ENCODE results near the gene TLCD1. TPM values are rescaled to one million over a fixed set of nuclear protein-coding genes. Genes with fewer than 3 reads are reported as not detected.

Gene TLCD1
- total RNA-seq, 1 donor, result 7.8 TPM

GRCh38 chr17:28751600-28752366 is 25.8 kb upstream of the TLCD1 start:
- no peak overlapping the region for H3K4me3 ChIP-seq (ENCODE audit: low read depth, low read length)
- TF ChIP-seq, protein P1, sequence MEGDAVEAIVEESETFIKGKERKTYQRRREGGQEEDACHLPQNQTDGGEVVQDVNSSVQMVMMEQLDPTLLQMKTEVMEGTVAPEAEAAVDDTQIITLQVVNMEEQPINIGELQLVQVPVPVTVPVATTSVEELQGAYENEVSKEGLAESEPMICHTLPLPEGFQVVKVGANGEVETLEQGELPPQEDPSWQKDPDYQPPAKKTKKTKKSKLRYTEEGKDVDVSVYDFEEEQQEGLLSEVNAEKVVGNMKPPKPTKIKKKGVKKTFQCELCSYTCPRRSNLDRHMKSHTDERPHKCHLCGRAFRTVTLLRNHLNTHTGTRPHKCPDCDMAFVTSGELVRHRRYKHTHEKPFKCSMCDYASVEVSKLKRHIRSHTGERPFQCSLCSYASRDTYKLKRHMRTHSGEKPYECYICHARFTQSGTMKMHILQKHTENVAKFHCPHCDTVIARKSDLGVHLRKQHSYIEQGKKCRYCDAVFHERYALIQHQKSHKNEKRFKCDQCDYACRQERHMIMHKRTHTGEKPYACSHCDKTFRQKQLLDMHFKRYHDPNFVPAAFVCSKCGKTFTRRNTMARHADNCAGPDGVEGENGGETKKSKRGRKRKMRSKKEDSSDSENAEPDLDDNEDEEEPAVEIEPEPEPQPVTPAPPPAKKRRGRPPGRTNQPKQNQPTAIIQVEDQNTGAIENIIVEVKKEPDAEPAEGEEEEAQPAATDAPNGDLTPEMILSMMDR (IDR thresholded peaks at IDR 0.05; ENCODE audit: insufficient read depth, low read length), result no peak
- no peak for DNase-seq (ENCODE audit: low read depth)

DNA sequence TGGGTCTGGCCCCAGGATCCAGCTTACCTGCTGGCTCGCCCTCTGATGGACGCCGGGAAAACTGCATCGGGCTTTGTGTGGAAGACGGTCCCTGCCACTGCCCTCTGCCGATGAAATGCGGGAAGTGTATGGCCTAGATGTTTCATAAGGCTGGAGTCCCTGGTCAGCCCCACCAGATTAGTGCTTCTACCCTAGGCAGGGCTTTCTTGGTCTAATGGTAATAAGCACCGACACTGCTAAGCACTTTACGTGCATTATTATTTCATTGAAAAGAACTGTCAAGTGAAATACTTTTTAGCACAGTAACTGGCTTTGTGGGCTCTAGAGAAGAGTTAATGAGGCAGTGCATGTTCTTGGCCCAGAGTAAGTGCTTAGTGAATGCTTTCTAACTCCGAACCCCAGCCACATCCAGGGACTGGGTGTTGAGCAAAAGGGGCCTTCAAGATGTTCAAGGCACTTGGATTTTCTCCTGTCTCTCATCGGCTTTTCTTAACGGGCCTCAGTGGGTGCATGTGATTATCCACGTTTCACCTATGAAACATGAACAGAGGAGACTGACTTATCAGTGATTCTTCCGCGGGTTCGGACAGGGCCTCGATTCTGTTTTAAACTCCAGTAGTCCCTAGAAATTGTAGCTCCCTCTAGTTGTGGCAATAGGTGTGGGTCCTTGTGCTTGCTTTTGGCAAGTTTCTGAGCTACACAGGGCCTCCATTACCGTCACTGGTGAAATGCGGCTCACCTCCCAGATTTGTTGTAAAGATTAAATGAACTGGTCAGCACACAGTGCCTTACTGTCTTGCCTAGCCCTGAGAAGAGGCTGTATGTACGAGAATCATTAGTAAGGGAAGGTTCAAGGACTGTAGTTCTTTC is 24.4 kb upstream of the TLCD1 start:
- TF ChIP-seq, protein P1 (IDR thresholded peaks at IDR 0.05; ENCODE audit: insufficient read depth, low read length), result peak; percentile 100
- DNase-seq (ENCODE audit: low read depth), result peak; percentile 93

GRCh38 chr17:28749516-28750177 is 23.6 kb upstream of the TLCD1 start:
- DNase-seq (ENCODE audit: low read depth), result no peak
- TF ChIP-seq, protein P1 (IDR thresholded peaks at IDR 0.05; ENCODE audit: insufficient read depth, low read length), result no peak
- no peak overlapping the region for H3K4me3 ChIP-seq (ENCODE audit: low read depth, low read length)

More for the DNA sequence above, 24.4 kb upstream of the TLCD1 start:
- no peak overlapping the region for H3K4me3 ChIP-seq (ENCODE audit: low read depth, low read length)

GRCh38 chr17:28748852-28749515 is 23.0 kb upstream of the TLCD1 start:
- TF ChIP-seq, protein P1 (IDR thresholded peaks at IDR 0.05; ENCODE audit: insufficient read depth, low read length), result no peak
- H3K4me3 ChIP-seq (ENCODE audit: low read depth, low read length), result no peak overlapping the region
- no peak for DNase-seq (ENCODE audit: low read depth)

DNA sequence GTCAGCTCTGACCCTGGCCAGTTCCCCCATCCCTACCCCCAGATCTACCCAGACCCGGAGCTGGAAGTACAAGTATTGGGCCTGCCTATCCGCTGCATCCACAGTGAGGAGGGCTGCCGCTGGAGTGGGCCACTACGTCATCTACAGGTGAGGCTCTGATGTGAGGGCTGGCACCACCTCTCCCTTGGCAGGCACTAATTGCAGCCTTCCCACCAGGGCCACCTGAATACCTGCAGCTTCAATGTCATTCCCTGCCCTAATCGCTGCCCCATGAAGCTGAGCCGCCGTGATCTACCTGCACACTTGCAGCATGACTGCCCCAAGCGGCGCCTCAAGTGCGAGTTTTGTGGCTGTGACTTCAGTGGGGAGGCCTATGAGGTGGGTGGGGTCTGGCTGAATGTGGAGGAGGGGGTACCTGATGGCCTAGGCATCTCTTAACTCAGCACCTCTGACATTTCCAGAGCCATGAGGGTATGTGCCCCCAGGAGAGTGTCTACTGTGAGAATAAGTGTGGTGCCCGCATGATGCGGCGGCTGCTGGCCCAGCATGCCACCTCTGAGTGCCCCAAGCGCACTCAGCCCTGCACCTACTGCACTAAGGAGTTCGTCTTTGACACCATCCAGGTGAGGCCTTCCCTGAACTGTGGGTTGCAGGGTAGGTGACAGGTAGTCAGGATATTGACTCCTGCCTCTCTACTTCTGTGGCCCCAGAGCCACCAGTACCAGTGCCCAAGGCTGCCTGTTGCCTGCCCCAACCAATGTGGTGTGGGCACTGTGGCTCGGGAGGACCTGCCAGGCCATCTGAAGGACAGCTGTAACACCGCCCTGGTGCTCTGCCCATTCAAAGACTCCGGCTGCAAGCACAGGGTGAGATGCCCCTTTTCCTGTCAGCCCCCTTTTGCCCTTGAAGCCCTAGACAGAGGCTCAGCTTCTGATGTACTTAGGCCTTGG is 22.0 kb upstream of the TLCD1 start:
- no peak overlapping the region for H3K4me3 ChIP-seq (ENCODE audit: low read depth, low read length)
- no peak for DNase-seq (ENCODE audit: low read depth)
- TF ChIP-seq, protein P1 (IDR thresholded peaks at IDR 0.05; ENCODE audit: insufficient read depth, low read length), result no peak

All from fibroblast of the aortic adventitia (primary cell).